ENCODE results near the gene SERAC1.

The SERAC1 gene

GRCh38 chr6:158086504-158087223 lies 81.4 kb downstream of the SERAC1 start:
- no peak for DNase-seq
- no peak overlapping the region for H3K4me3 Mint-ChIP-seq

GRCh38 chr6:158086054-158086503 lies 82.0 kb downstream of the SERAC1 start:
- Mint-ChIP-seq H3K27ac (no peak overlapping the region), H3K36me3 (ENCODE audit: low read depth) (peaks cover 91% of the 10 kb centered on the region), H3K4me1 (ENCODE audit: low read depth) (peaks cover 2% of the 10 kb centered on the region), H3K27me3 (no peaks in the 10 kb centered on the region), H3K4me3 (no peak overlapping the region), H3K9me3 (no peaks in the 10 kb centered on the region)
- DNase-seq, result no peak

More at GRCh38 chr6:158086504-158087223, 81.4 kb downstream of the SERAC1 start:
- Mint-ChIP-seq H3K9me3 (no peaks in the 10 kb centered on the region), H3K27me3 (no peaks in the 10 kb centered on the region), H3K4me1 (ENCODE audit: low read depth) (peaks cover 2% of the 10 kb centered on the region), H3K27ac (no peak overlapping the region), H3K36me3 (ENCODE audit: low read depth) (peaks cover 91% of the 10 kb centered on the region)

- H3K4me3 Mint-ChIP-seq, result no peak overlapping the region
- H3K27me3 Mint-ChIP-seq, result no peaks in the 10 kb centered on the region
- no peaks in the 10 kb centered on the region for H3K9me3 Mint-ChIP-seq
- peaks cover 94% of the 10 kb centered on the region for H3K36me3 Mint-ChIP-seq (ENCODE audit: low read depth)
- DNase-seq, result no peak
- H3K27ac Mint-ChIP-seq, result no peak overlapping the region
- H3K4me1 Mint-ChIP-seq (ENCODE audit: low read depth), result peaks cover 2% of the 10 kb centered on the region
Measured at GRCh38 chr6:158085261-158086053, 82.6 kb downstream of the SERAC1 start.

GRCh38 chr6:158083455-158084325 lies 84.4 kb downstream of the SERAC1 start:
- no peak for DNase-seq
- Mint-ChIP-seq H3K36me3 (ENCODE audit: low read depth) (peaks cover 94% of the 10 kb centered on the region), H3K4me1 (ENCODE audit: low read depth) (peaks cover 2% of the 10 kb centered on the region), H3K27ac (no peak overlapping the region), H3K4me3 (no peak overlapping the region), H3K9me3 (no peaks in the 10 kb centered on the region), H3K27me3 (no peaks in the 10 kb centered on the region)

GRCh38 chr6:158081657-158081935 lies 86.5 kb downstream of the SERAC1 start:
- no peak for DNase-seq
- H3K36me3 Mint-ChIP-seq (ENCODE audit: low read depth), result peaks cover 96% of the 10 kb centered on the region
- no peaks in the 10 kb centered on the region for H3K9me3 Mint-ChIP-seq
- peaks cover 2% of the 10 kb centered on the region for H3K4me1 Mint-ChIP-seq (ENCODE audit: low read depth)
- H3K27ac Mint-ChIP-seq, result no peak overlapping the region
- H3K4me3 Mint-ChIP-seq, result no peak overlapping the region
- H3K27me3 Mint-ChIP-seq, result no peaks in the 10 kb centered on the region

- Mint-ChIP-seq H3K4me3 (no peak overlapping the region), H3K9me3 (no peaks in the 10 kb centered on the region), H3K36me3 (ENCODE audit: low read depth) (peaks cover 96% of the 10 kb centered on the region), H3K4me1 (ENCODE audit: low read depth) (no peaks in the 10 kb centered on the region), H3K27me3 (no peaks in the 10 kb centered on the region), H3K27ac (no peak overlapping the region)
- DNase-seq, result no peak
Measured at GRCh38 chr6:158080849-158081656, 87.0 kb downstream of the SERAC1 start.

- Mint-ChIP-seq H3K36me3 (ENCODE audit: low read depth) (peaks cover 95% of the 10 kb centered on the region), H3K4me1 (ENCODE audit: low read depth) (no peaks in the 10 kb centered on the region), H3K4me3 (no peak overlapping the region), H3K27ac (no peak overlapping the region), H3K9me3 (no peaks in the 10 kb centered on the region), H3K27me3 (no peaks in the 10 kb centered on the region)
- no peak for DNase-seq
Measured at GRCh38 chr6:158078320-158078719, 89.7 kb downstream of the SERAC1 start.

- no peaks in the 10 kb centered on the region for H3K9me3 Mint-ChIP-seq
- H3K27ac Mint-ChIP-seq, result no peak overlapping the region
- DNase-seq, result no peak
- peaks cover 89% of the 10 kb centered on the region for H3K36me3 Mint-ChIP-seq (ENCODE audit: low read depth)
- H3K4me1 Mint-ChIP-seq (ENCODE audit: low read depth), result no peaks in the 10 kb centered on the region
- H3K4me3 Mint-ChIP-seq, result no peak overlapping the region
- no peaks in the 10 kb centered on the region for H3K27me3 Mint-ChIP-seq
Measured at GRCh38 chr6:158077676-158078075, 90.4 kb downstream of the SERAC1 start.

- Mint-ChIP-seq H3K9me3 (no peaks in the 10 kb centered on the region), H3K27me3 (no peaks in the 10 kb centered on the region), H3K27ac (no peak overlapping the region), H3K4me1 (ENCODE audit: low read depth) (peaks cover 6% of the 10 kb centered on the region), H3K36me3 (ENCODE audit: low read depth) (peaks cover 92% of the 10 kb centered on the region), H3K4me3 (no peak overlapping the region)
- DNase-seq, result no peak
Measured at GRCh38 chr6:158076548-158076947, 91.5 kb downstream of the SERAC1 start.

- peaks cover 91% of the 10 kb centered on the region for H3K36me3 Mint-ChIP-seq (ENCODE audit: low read depth)
- no peaks in the 10 kb centered on the region for H3K27me3 Mint-ChIP-seq
- H3K9me3 Mint-ChIP-seq, result no peaks in the 10 kb centered on the region
- H3K27ac Mint-ChIP-seq, result no peak overlapping the region
- peaks cover 25% of the 10 kb centered on the region for H3K4me1 Mint-ChIP-seq (ENCODE audit: low read depth)
- no peak overlapping the region for H3K4me3 Mint-ChIP-seq
- no peak for DNase-seq
Measured at GRCh38 chr6:158073776-158074175, 94.3 kb downstream of the SERAC1 start.

GRCh38 chr6:158072083-158072721 lies 95.9 kb downstream of the SERAC1 start:
- peaks cover 31% of the 10 kb centered on the region for H3K4me1 Mint-ChIP-seq (ENCODE audit: low read depth)

GRCh38 chr6:158071121-158072082 lies 96.7 kb downstream of the SERAC1 start:
- peaks cover 88% of the 10 kb centered on the region for H3K36me3 Mint-ChIP-seq (ENCODE audit: low read depth)
- no peak for DNase-seq
- H3K27ac Mint-ChIP-seq, result no peak overlapping the region
- H3K9me3 Mint-ChIP-seq, result no peaks in the 10 kb centered on the region
- no peak overlapping the region for H3K4me3 Mint-ChIP-seq
- peaks cover 31% of the 10 kb centered on the region for H3K4me1 Mint-ChIP-seq (ENCODE audit: low read depth)
- no peaks in the 10 kb centered on the region for H3K27me3 Mint-ChIP-seq

More at GRCh38 chr6:158072083-158072721, 95.9 kb downstream of the SERAC1 start:
- Mint-ChIP-seq H3K9me3 (no peaks in the 10 kb centered on the region), H3K27me3 (no peaks in the 10 kb centered on the region), H3K4me3 (no peak overlapping the region), H3K27ac (peak overlapping the region; percentile 42), H3K36me3 (ENCODE audit: low read depth) (peaks cover 90% of the 10 kb centered on the region)
- DNase-seq, result peak; percentile 82

- DNase-seq, result no peak
- H3K4me1 Mint-ChIP-seq (ENCODE audit: low read depth), result peaks cover 31% of the 10 kb centered on the region
- peak overlapping the region; percentile 76 for H3K27ac Mint-ChIP-seq
- no peaks in the 10 kb centered on the region for H3K27me3 Mint-ChIP-seq
- H3K36me3 Mint-ChIP-seq (ENCODE audit: low read depth), result peaks cover 88% of the 10 kb centered on the region
- H3K4me3 Mint-ChIP-seq, result no peak overlapping the region
- H3K9me3 Mint-ChIP-seq, result no peaks in the 10 kb centered on the region
Measured at GRCh38 chr6:158070513-158070912, 97.5 kb downstream of the SERAC1 start.
